Effector CD8-positive, alpha-beta T cell (primary cell): ENCODE results near the gene AARS2.

Experiments used
- DNase-seq: peaks from one replicate; lab custom pipeline; 2025; lab: John Stamatoyannopoulos, UW

AARS2 gene

GRCh38 chr6:44275749-44276648 is 37.1 kb downstream of the AARS2 start:
- no peak for DNase-seq

DNA sequence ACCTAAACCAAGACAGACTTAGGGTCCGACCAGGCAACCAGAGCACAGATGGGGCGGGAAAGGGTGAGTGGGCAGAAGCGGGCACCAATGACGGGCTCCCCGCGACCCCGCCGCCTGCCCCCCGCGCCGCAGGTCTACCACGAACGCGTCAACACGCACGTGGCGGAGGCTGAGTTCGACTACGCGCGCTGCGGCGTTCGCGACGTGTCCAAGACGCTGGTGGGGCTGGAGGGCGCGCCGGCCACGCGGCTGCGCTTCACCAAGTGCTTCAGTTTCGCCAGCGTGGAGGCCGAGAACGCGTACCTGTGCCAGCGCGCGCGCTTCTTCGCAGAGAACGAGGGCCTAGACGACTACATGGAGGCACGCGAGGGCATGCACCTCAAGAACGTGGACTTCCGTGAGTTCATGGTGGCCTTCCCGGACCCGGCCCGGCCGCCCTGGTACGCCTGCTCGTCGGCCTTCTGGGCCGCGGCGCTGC is 37.8 kb downstream of the AARS2 start:
- no peak for DNase-seq

DNA sequence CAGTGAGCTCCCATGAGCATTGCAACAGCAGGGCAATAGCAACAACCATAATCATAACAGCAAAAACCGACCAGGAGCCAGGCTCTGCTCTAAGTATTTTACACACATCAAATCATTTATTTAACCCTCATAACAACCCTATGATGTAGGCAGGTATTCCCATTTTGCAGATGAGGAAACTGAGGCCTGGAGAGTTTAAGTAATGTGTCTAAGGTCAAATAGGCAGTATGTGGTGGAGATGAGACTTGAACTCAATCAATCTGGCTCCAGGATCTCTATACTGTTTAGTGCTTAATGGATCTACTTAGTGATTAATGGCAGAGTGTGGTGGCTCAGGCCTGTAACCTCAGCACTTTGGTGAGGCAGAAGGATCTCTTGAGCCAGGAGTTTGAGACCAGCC is 39.5 kb downstream of the AARS2 start:
- no peak for DNase-seq

GRCh38 chr6:44272999-44273566 is 40.1 kb downstream of the AARS2 start:
- no peak for DNase-seq

DNA sequence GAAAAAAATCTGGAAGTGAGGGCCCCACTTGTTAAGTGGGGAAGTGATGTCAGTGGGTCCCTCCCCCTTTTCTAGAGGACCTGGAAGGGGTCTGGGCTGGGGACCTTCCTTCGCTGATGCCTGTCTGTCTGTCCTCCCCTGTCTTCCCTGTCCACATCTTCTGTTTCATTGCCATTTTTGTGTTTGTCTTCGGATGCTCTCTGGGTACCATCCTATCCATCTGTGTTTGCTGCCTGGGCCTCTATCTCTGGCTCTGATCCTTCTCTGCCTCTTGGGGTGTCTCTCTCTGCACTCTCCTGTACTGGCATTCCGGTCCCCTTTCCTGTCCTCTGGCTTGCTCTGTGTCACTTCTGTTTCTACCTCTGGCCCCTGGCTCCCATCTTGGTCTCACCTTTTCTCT is 40.6 kb downstream of the AARS2 start:
- DNase-seq: no peak

DNA sequence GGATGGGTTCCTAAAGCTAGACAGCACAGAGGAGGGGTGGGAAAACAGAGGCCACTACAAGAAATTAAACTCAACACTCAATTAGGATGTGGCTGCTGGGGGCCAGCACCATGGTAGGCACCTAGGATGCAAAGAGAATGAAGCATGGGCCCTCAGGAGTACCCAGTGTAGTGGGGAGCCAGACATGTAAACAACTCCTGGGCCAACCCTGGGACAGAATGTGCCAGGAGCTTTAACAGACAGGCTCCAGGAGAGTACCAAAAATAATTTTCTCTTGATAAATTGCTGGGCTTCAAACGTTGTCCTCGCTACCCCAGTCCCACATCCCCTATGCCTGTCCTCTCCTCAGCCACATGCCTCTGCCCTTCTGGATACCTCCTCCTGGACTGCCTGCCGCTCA is 41.2 kb downstream of the AARS2 start:
- DNase-seq: no peak

DNA sequence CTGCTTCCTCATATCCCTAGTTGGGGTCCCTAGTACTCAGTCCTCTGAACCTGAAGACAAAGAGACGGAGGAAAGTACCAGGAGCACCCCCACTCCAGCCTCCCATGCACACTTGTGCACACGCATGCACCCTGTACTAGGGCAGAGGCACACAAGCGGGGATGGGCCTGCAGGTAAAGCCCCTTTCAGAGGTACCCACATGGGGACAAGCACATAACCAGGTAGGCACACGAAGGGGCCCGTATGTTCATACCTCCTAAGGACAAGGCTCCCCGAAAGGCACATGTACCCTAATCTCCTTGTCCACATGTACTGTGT is 41.8 kb downstream of the AARS2 start:
- DNase-seq: no peak

DNA sequence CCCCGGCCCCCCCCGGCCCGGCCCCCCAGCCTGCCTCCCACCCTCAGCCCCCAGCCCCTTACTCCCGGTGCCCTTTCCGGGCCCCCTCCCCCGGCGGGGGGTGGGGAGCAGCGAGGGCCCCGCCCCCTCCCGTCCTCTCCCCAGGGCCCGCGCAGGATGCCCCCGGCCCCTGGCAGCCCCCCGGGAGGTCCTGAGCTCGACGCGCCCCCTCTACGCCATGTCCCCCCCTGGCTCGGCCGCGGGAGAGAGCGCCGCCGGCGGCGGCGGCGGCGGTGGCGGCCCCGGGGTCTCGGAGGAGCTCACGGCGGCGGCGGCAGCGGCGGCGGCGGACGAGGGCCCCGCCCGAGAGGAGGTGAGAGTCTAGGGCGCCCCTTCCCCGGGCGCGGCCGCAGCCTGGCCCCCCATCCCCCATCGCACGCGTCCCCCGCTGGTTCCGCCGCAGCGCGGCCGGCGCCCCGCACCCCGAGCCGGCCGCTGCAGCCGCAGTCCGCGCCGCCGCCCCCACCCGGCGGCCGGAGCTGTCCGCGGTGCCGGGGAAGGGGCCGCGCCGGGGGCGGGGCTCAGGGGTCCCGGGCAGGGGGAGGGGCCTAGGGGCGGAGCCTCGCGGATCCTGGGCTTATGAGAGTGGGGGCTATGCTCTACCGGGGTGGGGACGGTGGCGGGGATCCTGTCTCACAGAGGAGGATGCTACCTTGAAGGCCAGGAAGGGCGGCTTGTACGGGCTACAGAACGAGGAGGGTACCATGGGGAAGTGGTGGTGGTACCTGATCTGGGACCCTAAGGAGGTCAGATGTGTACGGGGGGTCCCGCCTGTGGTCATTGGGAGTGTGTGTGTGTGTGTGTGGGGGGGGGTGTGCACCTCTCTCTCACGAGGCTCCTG is 42.4 kb downstream of the AARS2 start:
- no peak for DNase-seq

- peak; percentile 51 for DNase-seq
Observed at GRCh38 chr6:44269921-44270525, 43.1 kb downstream of the AARS2 start, which contains the start of gene TMEM151B. TMEM151B (plus strand) TSS chr6:44270450; CDS start chr6:44270743, 293 bp downstream.

GRCh38 chr6:44269178-44269920 is 43.8 kb downstream of the AARS2 start:
- DNase-seq: no peak

GRCh38 chr6:44268095-44268628 is 45.0 kb downstream of the AARS2 start:
- peak; percentile 35 for DNase-seq

DNA sequence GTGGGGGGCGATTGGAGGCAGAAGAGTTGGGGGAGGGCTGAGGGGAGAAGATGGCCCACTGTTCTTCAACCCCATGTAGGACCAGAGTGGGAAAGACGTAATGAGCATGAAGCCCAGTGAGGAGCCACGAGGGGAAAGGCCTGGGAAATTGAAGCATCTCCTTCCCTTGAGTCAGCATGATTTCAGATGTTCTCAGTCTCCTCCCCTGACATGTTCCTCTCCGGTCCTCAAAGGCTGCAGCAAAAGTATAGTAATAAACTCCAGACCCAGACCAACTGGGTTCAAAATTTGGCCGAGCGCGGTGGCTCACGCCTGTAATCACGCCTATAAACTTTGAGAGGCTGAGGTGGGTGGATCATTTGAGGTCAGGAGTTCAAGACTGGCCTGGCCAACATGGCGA is 45.9 kb downstream of the AARS2 start:
- no peak for DNase-seq

DNA sequence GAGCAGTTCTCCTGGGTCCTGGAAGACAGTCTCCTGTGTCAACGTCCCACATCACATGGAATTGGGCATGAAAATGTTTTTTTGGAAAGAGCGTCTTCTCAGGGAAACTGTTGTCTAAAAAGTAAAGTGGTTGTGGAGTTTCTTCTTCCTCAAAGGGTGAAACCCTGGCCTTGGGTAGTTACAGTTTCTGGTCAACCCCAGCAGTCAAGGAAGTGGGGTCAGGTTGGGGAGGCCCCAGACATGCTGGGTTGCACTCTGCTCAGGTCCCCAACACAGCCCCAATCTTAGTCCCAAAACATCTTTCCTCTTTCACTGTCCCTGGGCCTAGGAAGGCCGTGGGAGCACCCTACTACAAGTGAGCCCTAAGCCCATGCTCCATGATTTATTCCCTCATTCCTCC is 46.8 kb downstream of the AARS2 start:
- DNase-seq: no peak

- no peak for DNase-seq
Observed at GRCh38 chr6:44265722-44266233, 47.4 kb downstream of the AARS2 start.

- peak; percentile 94 for DNase-seq
Observed at GRCh38 chr6:44265007-44265721, 48.0 kb downstream of the AARS2 start, which contains the start of gene NFKBIE. NFKBIE (minus strand) TSS chr6:44265551; CDS start chr6:44265346, 205 bp downstream.

- DNase-seq: no peak
Observed at GRCh38 chr6:44264154-44265006, 48.8 kb downstream of the AARS2 start.

DNA sequence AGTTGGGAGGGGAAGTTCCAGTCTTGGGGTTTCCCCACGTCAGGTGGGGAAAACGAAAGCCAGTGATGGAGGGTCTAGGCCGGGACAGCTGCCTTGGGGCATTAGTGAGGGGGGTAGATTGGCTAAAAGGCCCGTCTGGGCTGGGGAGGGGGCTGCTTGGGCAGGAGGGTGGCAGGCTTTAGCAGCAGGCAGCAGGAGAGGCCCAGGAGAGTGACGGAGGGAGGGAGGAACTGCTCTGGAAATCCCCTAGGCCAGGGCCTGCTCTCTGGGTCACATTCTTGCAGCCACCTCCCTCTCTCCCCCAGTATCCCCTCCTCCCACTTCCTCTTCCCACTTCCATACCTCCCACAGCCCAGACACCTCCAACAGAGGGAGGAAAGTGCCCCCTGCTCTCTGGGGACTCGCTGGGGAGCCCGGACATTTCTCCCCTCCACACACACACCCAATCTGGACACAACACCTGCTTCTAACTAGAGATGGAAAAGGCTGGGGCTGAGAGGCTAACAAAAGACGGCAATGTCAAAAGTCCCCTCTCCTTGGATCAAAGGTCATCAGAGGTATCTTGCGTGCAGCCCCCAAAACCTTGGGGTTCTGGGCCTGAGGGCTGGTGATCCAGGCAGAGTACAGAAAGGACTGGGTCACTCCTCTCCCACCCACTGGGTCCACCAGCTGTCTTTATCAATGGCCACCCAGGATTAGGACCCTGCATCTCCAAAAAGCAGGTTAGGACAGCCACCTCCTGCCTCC is 49.6 kb downstream of the AARS2 start:
- peak; percentile 37 for DNase-seq
